Osteoblast (primary cell): Measurements from ENCODE around the gene GCM1. TPM values are rescaled to one million over a fixed set of nuclear protein-coding genes. Genes with fewer than 3 reads are reported as not detected.

Experiments
- DNase-seq: peaks from one replicate; pipeline ENCODE4 v3.0.0; 2011; ENCODE audit warnings: low spot score, mixed read lengths; ENCODE audit not compliant: insufficient read length; ENCODE audit errors: missing footprints
- H2AFZ ChIP-seq: 2 replicates; pipeline ENCODE4 v1.6.0; 2011; ENCODE audit warnings: mild to moderate bottlenecking, low read length
- H3K27ac ChIP-seq: 2 replicates; pipeline ENCODE4 v1.5.1; 2011; ENCODE audit warnings: mild to moderate bottlenecking, low read depth, low read length, moderate library complexity
- H3K27me3 ChIP-seq: 2 replicates; pipeline ENCODE4 v1.6.0; 2012; ENCODE audit warnings: mild to moderate bottlenecking, control low read depth, inconsistent platforms, low read length, moderate library complexity; ENCODE audit not compliant: insufficient read depth
- H3K36me3 ChIP-seq: 2 replicates; pipeline ENCODE4 v1.5.1; 2011; ENCODE audit warnings: mild to moderate bottlenecking, low read length, control low read depth, moderate library complexity; ENCODE audit not compliant: insufficient read depth
- H3K4me1 ChIP-seq: 2 replicates; pipeline ENCODE4 v1.5.1; 2011; ENCODE audit warnings: mild to moderate bottlenecking, low read length, control low read depth, moderate library complexity; ENCODE audit not compliant: insufficient read depth
- H3K4me2 ChIP-seq: 2 replicates; pipeline ENCODE4 v1.6.0; 2011; ENCODE audit warnings: mild to moderate bottlenecking, low read length; ENCODE audit not compliant: insufficient read depth
- H3K4me3 ChIP-seq: fragments of 200-600 bp; sonication (generic); 3 replicates; pipeline ENCODE4 v1.5.1; 2012; ENCODE audit warnings: mild to moderate bottlenecking, low read length, inconsistent platforms; ENCODE audit not compliant: insufficient read depth
- H3K79me2 ChIP-seq: 2 replicates; pipeline ENCODE4 v1.6.0; 2012; ENCODE audit warnings: mild to moderate bottlenecking, low read length, control low read depth, inconsistent platforms; ENCODE audit not compliant: insufficient read depth
- H3K9me3 ChIP-seq: 2 replicates; pipeline ENCODE4 v1.5.1; 2011; ENCODE audit warnings: low read depth, low read length, control low read depth
- H4K20me1 ChIP-seq: 2 replicates; pipeline ENCODE4 v1.6.0; 2012; ENCODE audit warnings: mild to moderate bottlenecking, low read length, control low read depth; ENCODE audit not compliant: insufficient read depth
- total RNA-seq: library from RNA; depleted of rRNA; stranded (reverse); fragments of >200 nt; gene quantifications from 2 replicates; pipeline ENCODE4 v1.2.3, GENCODE V29; 2012
- TF ChIP-seq, protein P1 (sequence below): IDR thresholded peaks from 2 replicates; pipeline ENCODE4 v1.5.1; 2011; ENCODE audit warnings: mild to moderate bottlenecking, low read depth, low read length, moderate library complexity; ENCODE audit errors: extremely low read depth

GCM1 gene
- total RNA-seq, 1 donor: not detected

DNA sequence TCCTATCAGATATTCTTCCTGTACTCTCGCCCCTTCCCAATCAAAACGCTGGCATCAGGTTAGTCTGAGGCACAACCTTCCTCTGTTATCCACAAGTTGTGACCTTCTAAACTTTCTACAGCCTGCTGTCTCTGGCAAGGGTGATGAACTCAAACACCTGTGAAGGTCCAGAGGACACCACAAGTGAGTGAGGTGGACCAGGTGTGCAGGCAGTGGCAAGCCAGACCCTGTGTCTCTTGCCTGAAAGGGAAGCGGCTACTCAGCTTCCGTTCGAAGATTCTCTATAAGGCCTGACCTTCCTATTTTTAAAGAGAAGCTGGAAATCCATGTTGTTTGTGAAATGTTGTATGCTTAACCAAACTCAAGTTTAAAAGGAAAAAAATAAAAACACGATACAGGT, 36.8 kb downstream of the GCM1 start:
- Histone ChIP-seq H3K4me2 (no peak overlapping the region), H3K27ac (no peak overlapping the region), H3K9me3 (no peaks in the 10 kb centered on the region), H3K27me3 (peaks cover 10% of the 10 kb centered on the region), H3K4me3 (no peak overlapping the region), H2AFZ (no peak overlapping the region), H3K36me3 (no peaks in the 10 kb centered on the region), H3K4me1 (peaks cover 6% of the 10 kb centered on the region), H3K79me2 (no peaks in the 10 kb centered on the region), H4K20me1 (no peaks in the 10 kb centered on the region)
- TF ChIP-seq, protein P1, sequence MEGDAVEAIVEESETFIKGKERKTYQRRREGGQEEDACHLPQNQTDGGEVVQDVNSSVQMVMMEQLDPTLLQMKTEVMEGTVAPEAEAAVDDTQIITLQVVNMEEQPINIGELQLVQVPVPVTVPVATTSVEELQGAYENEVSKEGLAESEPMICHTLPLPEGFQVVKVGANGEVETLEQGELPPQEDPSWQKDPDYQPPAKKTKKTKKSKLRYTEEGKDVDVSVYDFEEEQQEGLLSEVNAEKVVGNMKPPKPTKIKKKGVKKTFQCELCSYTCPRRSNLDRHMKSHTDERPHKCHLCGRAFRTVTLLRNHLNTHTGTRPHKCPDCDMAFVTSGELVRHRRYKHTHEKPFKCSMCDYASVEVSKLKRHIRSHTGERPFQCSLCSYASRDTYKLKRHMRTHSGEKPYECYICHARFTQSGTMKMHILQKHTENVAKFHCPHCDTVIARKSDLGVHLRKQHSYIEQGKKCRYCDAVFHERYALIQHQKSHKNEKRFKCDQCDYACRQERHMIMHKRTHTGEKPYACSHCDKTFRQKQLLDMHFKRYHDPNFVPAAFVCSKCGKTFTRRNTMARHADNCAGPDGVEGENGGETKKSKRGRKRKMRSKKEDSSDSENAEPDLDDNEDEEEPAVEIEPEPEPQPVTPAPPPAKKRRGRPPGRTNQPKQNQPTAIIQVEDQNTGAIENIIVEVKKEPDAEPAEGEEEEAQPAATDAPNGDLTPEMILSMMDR: no peak
- no peak for DNase-seq

DNA sequence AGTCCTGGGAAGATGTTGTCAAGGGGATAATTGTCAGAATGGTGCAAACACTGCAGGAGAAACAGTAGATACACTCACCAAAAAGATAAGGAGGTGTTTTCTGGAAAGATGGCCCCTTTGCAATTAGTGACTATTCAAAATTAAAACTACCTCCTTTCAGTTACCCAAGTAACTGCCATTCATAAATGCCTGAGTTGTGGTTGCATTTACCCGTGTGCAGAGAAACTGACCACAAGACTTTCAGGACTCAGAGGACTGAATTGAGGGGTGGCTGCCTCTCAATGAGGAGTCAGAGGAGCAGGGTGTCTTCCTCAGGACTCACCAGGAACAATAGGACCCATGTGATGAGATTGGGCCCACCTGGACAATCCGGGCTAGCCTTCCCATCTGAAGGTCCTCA, 39.0 kb downstream of the GCM1 start:
- Histone ChIP-seq H3K27ac (no peak overlapping the region), H3K79me2 (no peaks in the 10 kb centered on the region), H3K4me3 (no peak overlapping the region), H4K20me1 (no peaks in the 10 kb centered on the region), H3K4me1 (peaks cover 18% of the 10 kb centered on the region), H3K4me2 (no peak overlapping the region), H3K27me3 (peaks cover 7% of the 10 kb centered on the region), H3K36me3 (no peaks in the 10 kb centered on the region), H3K9me3 (no peaks in the 10 kb centered on the region), H2AFZ (no peak overlapping the region)
- TF ChIP-seq, protein P1: no peak
- no peak for DNase-seq

DNA sequence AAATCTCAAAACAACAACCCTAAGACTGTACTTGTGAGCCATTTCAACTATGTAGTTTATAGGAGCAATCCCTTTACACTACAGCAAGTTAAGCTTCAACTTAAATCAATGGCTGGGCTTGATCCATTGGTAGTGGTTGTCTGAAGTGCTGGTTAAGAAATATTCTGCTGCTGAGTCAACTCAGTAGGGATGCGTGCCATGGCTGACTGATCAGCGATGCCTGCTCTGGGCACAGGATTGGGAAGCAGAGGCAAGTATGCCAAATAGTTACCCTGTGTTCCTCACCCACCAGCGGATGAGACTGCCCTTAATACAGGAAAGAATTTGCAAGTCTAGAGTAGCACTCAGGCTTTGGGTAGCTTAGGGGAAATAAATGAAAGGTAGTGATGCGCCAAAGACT, 41.5 kb downstream of the GCM1 start:
- peaks cover 18% of the 10 kb centered on the region for H3K4me1 ChIP-seq
- H3K4me2 ChIP-seq: no peak overlapping the region
- no peaks in the 10 kb centered on the region for H3K9me3 ChIP-seq
- peaks cover 5% of the 10 kb centered on the region for H3K36me3 ChIP-seq
- no peaks in the 10 kb centered on the region for H3K79me2 ChIP-seq
- H3K27me3 ChIP-seq: no peaks in the 10 kb centered on the region
- H3K27ac ChIP-seq: peak overlapping the region; percentile 26
- peak; percentile 90 for DNase-seq
- TF ChIP-seq, protein P1: no peak
- H2AFZ ChIP-seq: no peak overlapping the region
- H3K4me3 ChIP-seq: no peak overlapping the region
- H4K20me1 ChIP-seq: no peaks in the 10 kb centered on the region

DNA sequence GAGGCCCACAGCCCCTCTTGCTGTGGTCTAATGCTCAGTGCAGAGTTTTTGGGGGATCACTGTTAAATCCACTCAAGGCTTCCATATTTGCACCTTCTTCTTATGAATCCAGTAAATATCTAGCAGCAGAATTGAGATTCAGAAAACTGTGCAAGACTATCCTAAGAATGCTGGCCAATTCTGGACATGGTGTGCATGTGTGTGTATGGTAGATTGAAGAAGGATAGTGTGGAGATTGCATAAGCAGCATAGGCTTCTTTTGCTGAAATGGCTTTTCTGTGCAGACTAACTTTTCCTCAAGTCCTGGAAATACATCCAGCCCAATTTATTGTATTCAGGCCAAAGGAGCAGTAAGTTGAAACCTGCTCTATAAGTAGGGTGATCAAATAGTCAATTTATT, 43.7 kb downstream of the GCM1 start:
- Histone ChIP-seq H4K20me1 (no peaks in the 10 kb centered on the region), H3K4me2 (no peak overlapping the region), H3K79me2 (no peaks in the 10 kb centered on the region), H3K27ac (no peak overlapping the region), H3K4me3 (no peak overlapping the region), H3K9me3 (no peaks in the 10 kb centered on the region), H3K4me1 (peaks cover 18% of the 10 kb centered on the region), H3K36me3 (peaks cover 15% of the 10 kb centered on the region), H2AFZ (no peak overlapping the region), H3K27me3 (no peaks in the 10 kb centered on the region)
- DNase-seq: no peak
- TF ChIP-seq, protein P1: no peak
